GM12878 (cell line): Measurements from ENCODE around the gene CTDSP1. TPM values are rescaled to one million over a fixed set of nuclear protein-coding genes. Genes with fewer than 3 reads are reported as not detected.

Experiments used
- BCLAF1 ChIP-seq: fragments of 450-650 bp; IDR thresholded peaks from 2 replicates; pipeline ENCODE4 v1.6.1; 2017; ENCODE audit warnings: antibody characterized with exemption, mild to moderate bottlenecking, moderate library complexity
- CREB1 ChIP-seq: IDR thresholded peaks from 2 replicates; pipeline ENCODE4 v1.6.1; 2012; ENCODE audit warnings: low read depth, mild to moderate bottlenecking, inconsistent platforms
- DPF2 ChIP-seq: fragments of 450-650 bp; IDR thresholded peaks from 2 replicates; pipeline ENCODE4 v1.6.1; 2017; ENCODE audit warnings: mild to moderate bottlenecking
- EED ChIP-seq: sonication (generic); IDR thresholded peaks from 2 replicates; pipeline ENCODE4 v1.6.1; 2016; ENCODE audit warnings: antibody characterized with exemption, low read depth
- EGR1 ChIP-seq, 2 experiments: IDR thresholded peaks; 1 replicate in 1 of 2; 2 replicates in 1 of 2; pipeline ENCODE4 v1.6.1; 2011 to 2012; ENCODE audit warnings: low read depth in 2 of 2, low read length in 2 of 2, borderline replicate concordance in 1 of 2, mild to moderate bottlenecking in 1 of 2, moderate library complexity in 1 of 2
- IKZF1 ChIP-seq: fragments of 450-650 bp; conservative IDR thresholded peaks from 2 replicates; pipeline ENCODE4 v1.6.1; 2017; ENCODE audit warnings: antibody characterized with exemption, mild to moderate bottlenecking
- MAX ChIP-seq: IDR thresholded peaks from 2 replicates; pipeline ENCODE4 v1.6.1; 2012; ENCODE audit warnings: low read depth, low read length, improper control_type of control experiment
- MTA2 ChIP-seq: fragments of 450-650 bp; IDR thresholded peaks from 2 replicates; pipeline ENCODE4 v1.6.1; 2016; ENCODE audit warnings: low read depth, mild to moderate bottlenecking, moderate library complexity
- POLR2AphosphoS2 ChIP-seq: IDR thresholded peaks from 2 replicates; pipeline ENCODE4 v1.6.1; 2011; ENCODE audit warnings: low read depth, mild to moderate bottlenecking, low read length, improper control_type of control experiment, moderate library complexity
- POLR2AphosphoS5 ChIP-seq: IDR thresholded peaks from 2 replicates; pipeline ENCODE4 v1.6.1; 2011; ENCODE audit warnings: mild to moderate bottlenecking, low read length, inconsistent platforms
- POU2F2 ChIP-seq: IDR thresholded peaks from 3 replicates; pipeline ENCODE4 v1.6.1; 2011; ENCODE audit warnings: low read depth, mild to moderate bottlenecking, low read length, borderline replicate concordance
- RB1 ChIP-seq: fragments of 450-650 bp; formaldehyde crosslinking; IDR thresholded peaks from 2 replicates; pipeline ENCODE4 v1.6.1; 2017; ENCODE audit warnings: mild to moderate bottlenecking, borderline replicate concordance
- TAF1 ChIP-seq: IDR thresholded peaks from 2 replicates; pipeline ENCODE4 v1.6.1; 2011; ENCODE audit warnings: mild to moderate bottlenecking, low read depth, low read length, borderline replicate concordance
- ZNF622 ChIP-seq: fragments of 450-650 bp; IDR thresholded peaks from 2 replicates; pipeline ENCODE4 v1.6.1; 2017; ENCODE audit warnings: mild to moderate bottlenecking, inconsistent platforms
- polyA plus RNA-seq, 11 experiments: library from polyadenylated mRNA; depleted of rRNA in 4 of 11; unstranded in 6 of 11; stranded (reverse) in 5 of 11; fragments of >200 nt; fragmentation: Nextera tagmentation in 4 of 11; fragmentation: Illumina TruSeq in 1 of 11; extraction: Ambion mirVana in 4 of 11; extraction: Trizol in 1 of 11; gene quantifications; 1 replicate in 1 of 11; 2 replicates in 10 of 11; pipeline versions ENCODE4 v1.2.1 to v1.2.3, GENCODE V29; 2011 to 2016; ENCODE audit warnings: inconsistent platforms in 2 of 11, missing spikeins in 2 of 11, low read depth in 1 of 11
- total RNA-seq, 4 experiments: library from RNA; depleted of rRNA in 3 of 4; stranded (reverse); fragments of >200 nt in 3 of 4; fragmentation: Illumina TruSeq in 1 of 4; extraction: Trizol in 1 of 4; gene quantifications; 2 replicates each; pipeline versions ENCODE4 v1.2.1 to v1.2.3, GENCODE V29; 2013 to 2021
- TF ChIP-seq, protein P1 (sequence below): IDR thresholded peaks from 2 replicates; pipeline ENCODE4 v1.6.1; 2011; ENCODE audit warnings: mild to moderate bottlenecking, low read depth, low read length, moderate library complexity; ENCODE audit not compliant: insufficient replicate concordance
- TF ChIP-seq, protein P2 (sequence below): fragments of 450-650 bp; IDR thresholded peaks from 2 replicates; pipeline ENCODE4 v1.6.1; 2017; ENCODE audit warnings: mild to moderate bottlenecking, moderate library complexity
- TF ChIP-seq, protein P3 (sequence below): fragments of 450-650 bp; formaldehyde crosslinking; IDR thresholded peaks from 2 replicates; pipeline ENCODE4 v1.5.0; 2022; ENCODE audit warnings: mild to moderate bottlenecking, missing genetic modification characterization

The CTDSP1 gene
- total and polyA plus RNA-seq, 10 of the 15 experiments (the other 5 are each of a cell fraction or from before 2014, with no cell fraction given): 3.0 to 75.9 (median 34.4) TPM

DNA sequence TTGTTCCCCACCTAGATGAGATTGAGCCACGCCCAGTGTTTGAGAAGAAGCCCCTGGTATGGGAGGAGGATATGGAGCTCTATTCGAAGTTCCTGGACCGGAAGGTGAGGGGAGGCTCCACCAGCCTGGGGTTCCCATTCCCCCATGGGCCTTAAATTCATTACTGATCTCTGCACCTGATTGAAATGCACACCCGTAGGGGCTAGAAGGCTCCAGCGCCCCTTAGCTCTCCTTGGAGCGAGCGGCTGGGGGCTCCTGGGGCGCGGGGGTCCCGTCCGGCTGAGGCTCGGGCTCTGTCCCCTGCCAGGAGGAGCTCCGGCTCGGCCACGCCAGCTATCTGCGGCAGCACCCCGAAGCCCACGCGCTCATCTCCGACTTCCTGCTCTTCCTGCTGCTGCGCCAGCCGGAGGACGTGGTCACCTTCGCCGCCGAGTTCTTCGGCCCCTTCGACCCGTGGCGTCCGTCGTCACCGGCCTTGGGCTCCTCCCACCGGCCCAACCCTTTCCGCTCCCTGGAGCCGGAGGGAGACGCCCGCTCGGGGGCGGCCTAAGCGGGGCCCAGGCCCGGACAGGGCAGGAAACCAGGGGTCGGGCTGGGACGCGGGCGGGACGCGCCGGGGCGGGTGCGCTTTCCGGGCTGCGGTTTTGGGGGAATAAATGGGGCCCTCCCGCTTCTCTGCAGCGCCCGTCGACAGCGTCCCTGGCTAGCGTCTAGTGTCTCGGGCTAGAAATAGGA lies 32.1 kb upstream of the CTDSP1 start (continued):
- TF ChIP-seq MAX: peak; percentile 60; the same call in 1 of the 2 replicates
- peak in 1 of 2 experiments; percentile 61; a peak in 1 of 3 replicates for TF ChIP-seq EGR1 (IDR thresholded peaks at IDR 0.05; ENCODE audit: borderline replicate concordance in 1 of 2, low read depth in 2 of 2, low read length in 2 of 2)
- no peak for TF ChIP-seq MTA2
- TF ChIP-seq RB1: peak; percentile 33; the same call in 1 of the 2 replicates
- peak; percentile 53 for TF ChIP-seq POU2F2
- peak; percentile 50; the same call in 1 of the 2 replicates for TF ChIP-seq EED
- peak; percentile 83; the same call in 1 of the 2 replicates for TF ChIP-seq POLR2AphosphoS2
- TF ChIP-seq, protein P1, sequence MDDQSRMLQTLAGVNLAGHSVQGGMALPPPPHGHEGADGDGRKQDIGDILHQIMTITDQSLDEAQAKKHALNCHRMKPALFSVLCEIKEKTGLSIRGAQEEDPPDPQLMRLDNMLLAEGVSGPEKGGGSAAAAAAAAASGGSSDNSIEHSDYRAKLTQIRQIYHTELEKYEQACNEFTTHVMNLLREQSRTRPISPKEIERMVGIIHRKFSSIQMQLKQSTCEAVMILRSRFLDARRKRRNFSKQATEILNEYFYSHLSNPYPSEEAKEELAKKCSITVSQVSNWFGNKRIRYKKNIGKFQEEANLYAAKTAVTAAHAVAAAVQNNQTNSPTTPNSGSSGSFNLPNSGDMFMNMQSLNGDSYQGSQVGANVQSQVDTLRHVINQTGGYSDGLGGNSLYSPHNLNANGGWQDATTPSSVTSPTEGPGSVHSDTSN: no peak
- TF ChIP-seq BCLAF1: no peak
- peak; percentile 86 for TF ChIP-seq IKZF1
- TF ChIP-seq ZNF622: no peak
- peak; percentile 21; the same call in 1 of the 2 replicates for TF ChIP-seq TAF1
- TF ChIP-seq POLR2AphosphoS5: peak; percentile 83
- peak; percentile 43 for TF ChIP-seq DPF2
- TF ChIP-seq, protein P2, sequence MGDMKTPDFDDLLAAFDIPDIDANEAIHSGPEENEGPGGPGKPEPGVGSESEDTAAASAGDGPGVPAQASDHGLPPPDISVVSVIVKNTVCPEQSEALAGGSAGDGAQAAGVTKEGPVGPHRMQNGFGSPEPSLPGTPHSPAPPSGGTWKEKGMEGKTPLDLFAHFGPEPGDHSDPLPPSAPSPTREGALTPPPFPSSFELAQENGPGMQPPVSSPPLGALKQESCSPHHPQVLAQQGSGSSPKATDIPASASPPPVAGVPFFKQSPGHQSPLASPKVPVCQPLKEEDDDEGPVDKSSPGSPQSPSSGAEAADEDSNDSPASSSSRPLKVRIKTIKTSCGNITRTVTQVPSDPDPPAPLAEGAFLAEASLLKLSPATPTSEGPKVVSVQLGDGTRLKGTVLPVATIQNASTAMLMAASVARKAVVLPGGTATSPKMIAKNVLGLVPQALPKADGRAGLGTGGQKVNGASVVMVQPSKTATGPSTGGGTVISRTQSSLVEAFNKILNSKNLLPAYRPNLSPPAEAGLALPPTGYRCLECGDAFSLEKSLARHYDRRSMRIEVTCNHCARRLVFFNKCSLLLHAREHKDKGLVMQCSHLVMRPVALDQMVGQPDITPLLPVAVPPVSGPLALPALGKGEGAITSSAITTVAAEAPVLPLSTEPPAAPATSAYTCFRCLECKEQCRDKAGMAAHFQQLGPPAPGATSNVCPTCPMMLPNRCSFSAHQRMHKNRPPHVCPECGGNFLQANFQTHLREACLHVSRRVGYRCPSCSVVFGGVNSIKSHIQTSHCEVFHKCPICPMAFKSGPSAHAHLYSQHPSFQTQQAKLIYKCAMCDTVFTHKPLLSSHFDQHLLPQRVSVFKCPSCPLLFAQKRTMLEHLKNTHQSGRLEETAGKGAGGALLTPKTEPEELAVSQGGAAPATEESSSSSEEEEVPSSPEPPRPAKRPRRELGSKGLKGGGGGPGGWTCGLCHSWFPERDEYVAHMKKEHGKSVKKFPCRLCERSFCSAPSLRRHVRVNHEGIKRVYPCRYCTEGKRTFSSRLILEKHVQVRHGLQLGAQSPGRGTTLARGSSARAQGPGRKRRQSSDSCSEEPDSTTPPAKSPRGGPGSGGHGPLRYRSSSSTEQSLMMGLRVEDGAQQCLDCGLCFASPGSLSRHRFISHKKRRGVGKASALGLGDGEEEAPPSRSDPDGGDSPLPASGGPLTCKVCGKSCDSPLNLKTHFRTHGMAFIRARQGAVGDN: peak; percentile 77
- peak; percentile 40; the same call in 1 of the 2 replicates for TF ChIP-seq CREB1
- TF ChIP-seq, protein P3, sequence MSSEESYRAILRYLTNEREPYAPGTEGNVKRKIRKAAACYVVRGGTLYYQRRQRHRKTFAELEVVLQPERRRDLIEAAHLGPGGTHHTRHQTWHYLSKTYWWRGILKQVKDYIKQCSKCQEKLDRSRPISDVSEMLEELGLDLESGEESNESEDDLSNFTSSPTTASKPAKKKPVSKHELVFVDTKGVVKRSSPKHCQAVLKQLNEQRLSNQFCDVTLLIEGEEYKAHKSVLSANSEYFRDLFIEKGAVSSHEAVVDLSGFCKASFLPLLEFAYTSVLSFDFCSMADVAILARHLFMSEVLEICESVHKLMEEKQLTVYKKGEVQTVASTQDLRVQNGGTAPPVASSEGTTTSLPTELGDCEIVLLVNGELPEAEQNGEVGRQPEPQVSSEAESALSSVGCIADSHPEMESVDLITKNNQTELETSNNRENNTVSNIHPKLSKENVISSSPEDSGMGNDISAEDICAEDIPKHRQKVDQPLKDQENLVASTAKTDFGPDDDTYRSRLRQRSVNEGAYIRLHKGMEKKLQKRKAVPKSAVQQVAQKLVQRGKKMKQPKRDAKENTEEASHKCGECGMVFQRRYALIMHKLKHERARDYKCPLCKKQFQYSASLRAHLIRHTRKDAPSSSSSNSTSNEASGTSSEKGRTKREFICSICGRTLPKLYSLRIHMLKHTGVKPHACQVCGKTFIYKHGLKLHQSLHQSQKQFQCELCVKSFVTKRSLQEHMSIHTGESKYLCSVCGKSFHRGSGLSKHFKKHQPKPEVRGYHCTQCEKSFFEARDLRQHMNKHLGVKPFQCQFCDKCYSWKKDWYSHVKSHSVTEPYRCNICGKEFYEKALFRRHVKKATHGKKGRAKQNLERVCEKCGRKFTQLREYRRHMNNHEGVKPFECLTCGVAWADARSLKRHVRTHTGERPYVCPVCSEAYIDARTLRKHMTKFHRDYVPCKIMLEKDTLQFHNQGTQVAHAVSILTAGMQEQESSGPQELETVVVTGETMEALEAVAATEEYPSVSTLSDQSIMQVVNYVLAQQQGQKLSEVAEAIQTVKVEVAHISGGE: no peak
